A549 (cell line): Measurements from ENCODE around the gene ISCA2. TPM values are rescaled to one million over a fixed set of nuclear protein-coding genes. Genes with fewer than 3 reads are reported as not detected.

Experiments
- ATAC-seq, 2 experiments: fragments of 200-7000 bp in 1 of 2; fragments of >200 bp in 1 of 2; cut with Nextera tagmentation in 1 of 2; cut with Tn5 transposase in 1 of 2; 3 replicates each; pipeline versions ENCODE4 v1.8.0 to v1.9.1; 2018 to 2020; ENCODE audit warnings: mild to moderate bottlenecking in 1 of 2, moderate library complexity in 1 of 2
- CTCF ChIA-PET: fragments of 300-600 bp; sonication (Branson Sonifier 250); formaldehyde crosslinking; extraction: SDS; loops from one replicate; lab custom pipeline; 2021; ENCODE audit warnings: antibody characterized with exemption, inconsistent platforms; lab: Yijun Ruan, JAX
- POLR2A ChIA-PET: fragments of 350-600 bp; formaldehyde crosslinking; extraction: SDS; loops from one replicate; lab custom pipeline; 2021; ENCODE audit warnings: antibody characterized with exemption, inconsistent platforms; lab: Yijun Ruan, JAX
- DNase-seq, 2 experiments: peaks; one replicate each; pipeline versions ENCODE4 v3.0.0 to v3.0.0-alpha.2; 2011 to 2016; ENCODE audit warnings: low read depth in 1 of 2, low spot score in 1 of 2
- FAIRE-seq: peaks from 2 replicates; lab custom pipeline; 2011; peaks lifted over from hg19 to GRCh38; lab: Jason Lieb, UNC
- H3K27ac ChIP-seq, 2 experiments: fragments of >200 bp; sonication (Bioruptor Twin); formaldehyde crosslinking; 3 replicates each; pipeline ENCODE4 v1.5.1; 2016 to 2017
- H3K4me1 ChIP-seq: fragments of >200 bp; sonication (Bioruptor Twin); formaldehyde crosslinking; 3 replicates; pipeline ENCODE4 v1.6.1; 2016
- H3K4me2 ChIP-seq: fragments of >200 bp; sonication (Bioruptor Twin); formaldehyde crosslinking; 3 replicates; pipeline ENCODE4 v1.6.1; 2016
- H3K4me3 ChIP-seq: fragments of >200 bp; sonication (Bioruptor Twin); formaldehyde crosslinking; 3 replicates; pipeline ENCODE4 v1.5.1; 2016
- H3K9me3 ChIP-seq: fragments of >200 bp; sonication (Bioruptor Twin); formaldehyde crosslinking; 3 replicates; pipeline ENCODE4 v1.6.1; 2016
- CBX2 ChIP-seq: fragments of 200-600 bp; sonication (generic); IDR thresholded peaks from 2 replicates; pipeline ENCODE4 v1.6.1; 2016; ENCODE audit warnings: low read depth, mild to moderate bottlenecking, borderline replicate concordance
- EHMT2 ChIP-seq: fragments of 200-600 bp; sonication (generic); IDR thresholded peaks from 2 replicates; pipeline ENCODE4 v1.6.1; 2016; ENCODE audit warnings: antibody characterized with exemption, low read depth, mild to moderate bottlenecking, moderate library complexity
- ESRRA ChIP-seq: fragments of 150-350 bp; IDR thresholded peaks from 2 replicates; pipeline ENCODE4 v1.6.1; 2014; ENCODE audit warnings: mild to moderate bottlenecking, low read length, borderline replicate concordance
- FOSB ChIP-seq: fragments of 250-450 bp; sonication (Bioruptor Pico); IDR thresholded peaks from 2 replicates; pipeline ENCODE4 v1.5.0; 2020; ENCODE audit warnings: mild to moderate bottlenecking, moderate library complexity
- FOSL2 ChIP-seq, 2 experiments: fragments of 450-650 bp in 1 of 2; fragments of >200 bp in 1 of 2; sonication (Bioruptor Twin) in 1 of 2; formaldehyde crosslinking; IDR thresholded peaks; 2 replicates each; pipeline versions ENCODE4 v1.5.0 to v1.6.1; 2016 to 2020; ENCODE audit warnings: mild to moderate bottlenecking in 1 of 2, moderate library complexity in 1 of 2
- HEYL ChIP-seq: fragments of 250-450 bp; sonication (Bioruptor Pico); IDR thresholded peaks from 2 replicates; pipeline ENCODE4 v1.8.0; 2021; ENCODE audit warnings: mild to moderate bottlenecking, moderate library complexity
- HOXB13 ChIP-seq: fragments of 250-450 bp; sonication (Bioruptor Pico); IDR thresholded peaks from 2 replicates; pipeline ENCODE4 v1.5.0; 2020; ENCODE audit warnings: low read depth, mild to moderate bottlenecking, moderate library complexity
- MAFK ChIP-seq: fragments of 450-650 bp; IDR thresholded peaks from 2 replicates; pipeline ENCODE4 v1.6.1; 2014; ENCODE audit not compliant: partially characterized antibody
- NPAS2 ChIP-seq: fragments of 250-450 bp; sonication (Bioruptor Pico); IDR thresholded peaks from 2 replicates; pipeline ENCODE4 v1.8.0; 2022; ENCODE audit warnings: mild to moderate bottlenecking, moderate library complexity, borderline replicate concordance
- POLR2AphosphoS2 ChIP-seq: conservative IDR thresholded peaks from 2 replicates; pipeline ENCODE4 v1.6.1; 2012; ENCODE audit warnings: low read length, improper control_type of control experiment, inconsistent platforms
- RCOR1 ChIP-seq: fragments of 150-350 bp; IDR thresholded peaks from 2 replicates; pipeline ENCODE4 v1.6.1; 2014; ENCODE audit warnings: antibody characterized with exemption, low read length, low read depth
- REST ChIP-seq: fragments of 200-600 bp; sonication (generic); IDR thresholded peaks from 2 replicates; pipeline ENCODE4 v1.6.1; 2016; ENCODE audit warnings: antibody characterized with exemption, mild to moderate bottlenecking, moderate library complexity
- SMC3 ChIP-seq: fragments of >200 bp; sonication (Bioruptor Twin); formaldehyde crosslinking; IDR thresholded peaks from 3 replicates; pipeline ENCODE4 v1.6.1; 2018; ENCODE audit warnings: inconsistent platforms
- SREBF2 ChIP-seq: fragments of 450-650 bp; IDR thresholded peaks from 2 replicates; pipeline ENCODE4 v1.6.1; 2014; ENCODE audit warnings: mild to moderate bottlenecking, moderate library complexity
- USF2 ChIP-seq: fragments of 450-650 bp; IDR thresholded peaks from 2 replicates; pipeline ENCODE4 v1.6.1; 2014; ENCODE audit warnings: antibody characterized with exemption
- WGBS: methylation state at CpG from one replicate; pipeline ENCODE4 v1.1.6; 2017; ENCODE audit errors: missing lambda C conversion rate; 5-methylcytosine and 5-hydroxymethylcytosine counted together
- polyA plus RNA-seq, 4 experiments: library from polyadenylated mRNA; depleted of rRNA in 3 of 4; stranded (reverse); fragments of >200 nt; fragmentation: RNase III in 1 of 4; extraction: RNeasy Plus Mini Kit Qiagen cat#74134 plus additional on column Dnase treatment in 1 of 4; gene quantifications; 2 replicates in 3 of 4; 3 replicates in 1 of 4; pipeline ENCODE4 v1.2.3, GENCODE V29; 2011 to 2017

The ISCA2 gene
- polyA plus RNA-seq, 2 of the 4 experiments (the other 2 are of a cell fraction): 48.8 to 49.3 TPM

GRCh38 chr14:74504874-74505720 lies 11.5 kb downstream of the ISCA2 start (continued):
- TF ChIP-seq NPAS2 (CRISPR knock-in tag): no peak

GRCh38 chr14:74505831-74506230 lies 12.3 kb downstream of the ISCA2 start:
- no peaks in the 10 kb centered on the region for H3K9me3 ChIP-seq
- 84% methylated on average over 16 of the region's 17 CpGs for WGBS
- peaks cover 12% of the 10 kb centered on the region; the same call in 2 of the 3 replicates for H3K4me1 ChIP-seq
- no peak for TF ChIP-seq HEYL (CRISPR knock-in tag)
- TF ChIP-seq, all 56 proteins: peak for 0
- FAIRE-seq: no peak
- no peak overlapping the region for H3K4me3 ChIP-seq
- POLR2A ChIA-PET: no interaction called here
- H3K27ac ChIP-seq: no peak overlapping the region
- DNase-seq: no peak
- H3K4me2 ChIP-seq: no peak overlapping the region
- CTCF ChIA-PET: interaction anchor here (0.9 to 1.4 kb wide), 3 partner anchors 32 to 107 kb away, joined by 3 to 6 read pairs (median 5); partner anchors contain the start of gene LTBP2
- ATAC-seq: no peak

- no peak overlapping the region for H3K4me3 ChIP-seq
- ATAC-seq (no peak), FAIRE-seq (no peak), DNase-seq (no peak)
- no peaks in the 10 kb centered on the region for H3K9me3 ChIP-seq
- no peak overlapping the region for H3K4me2 ChIP-seq
- no peak for TF ChIP-seq SREBF2
- TF ChIP-seq RCOR1: no peak
- TF ChIP-seq FOSL2 (IDR thresholded peaks at IDR 0.05): no peak
- TF ChIP-seq FOSL2 (CRISPR knock-in tag; IDR thresholded peaks at IDR 0.05): no peak
- TF ChIP-seq HOXB13 (CRISPR knock-in tag): no peak
- TF ChIP-seq SMC3: no peak
- no peak for TF ChIP-seq POLR2AphosphoS2
- no peak for TF ChIP-seq USF2
- no peak for TF ChIP-seq MAFK
- no peak for TF ChIP-seq REST
- TF ChIP-seq EHMT2: no peak
- TF ChIP-seq CBX2: no peak
- no peak for TF ChIP-seq FOSB (CRISPR knock-in tag)
- TF ChIP-seq ESRRA: no peak
- TF ChIP-seq NPAS2 (CRISPR knock-in tag): no peak
- CTCF ChIA-PET: interaction anchor here (0.7 kb wide), 1 partner anchor 16 kb away, joined by 3 read pairs; no protein-coding TSS in a partner anchor
- H3K4me1 ChIP-seq: peaks cover 10% of the 10 kb centered on the region; the same call in 2 of the 3 replicates
- 0 out of 6 replicates have a peak overlapping the region, but pooled peaks of 1 of the 2 experiments have one; percentile 15 for H3K27ac ChIP-seq
- POLR2A ChIA-PET: no interaction called here
- 89% methylated on average over 13 of the region's 13 CpGs for WGBS
Observed at GRCh38 chr14:74506411-74506851, 12.9 kb downstream of the ISCA2 start.
